ENCODE data around the gene FARSA. TPM values are rescaled to one million over a fixed set of nuclear protein-coding genes. Genes with fewer than 3 reads are reported as not detected.

The FARSA gene
- polyA plus RNA-seq, 1 donor (not counting 4 experiments of a cell fraction or from before 2014, with no cell fraction given): 30.9 TPM

- FAIRE-seq: no peak
Measured at GRCh38 chr19:12912571-12912970, 20.9 kb downstream of the FARSA start.

DNA sequence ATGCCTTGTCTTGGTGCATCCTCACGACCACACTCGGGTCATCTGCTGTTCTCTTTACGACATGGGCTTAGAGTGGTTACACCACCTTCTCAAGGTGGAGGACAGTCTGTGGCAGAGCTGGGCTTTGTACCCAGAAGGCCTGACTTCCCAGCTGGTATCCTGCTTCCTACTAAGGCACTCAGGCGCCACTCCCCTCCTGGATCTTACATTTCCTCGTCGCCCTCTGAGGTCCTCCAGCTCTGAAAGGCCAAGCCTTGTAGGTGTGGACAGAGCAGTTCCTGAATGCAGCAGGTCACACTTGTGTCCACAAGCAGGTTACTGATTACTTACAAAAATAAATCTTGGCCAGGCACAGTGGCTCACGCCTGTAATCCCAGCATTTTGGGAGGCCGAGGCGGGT lies 26.3 kb downstream of the FARSA start:
- no peaks in the 10 kb centered on the region for H4K20me1 ChIP-seq (ENCODE audit: control insufficient read depth, extremely low read depth, insufficient read depth, low read length)
- H2AFZ ChIP-seq (ENCODE audit: control insufficient read depth, low read length): no peak overlapping the region
- H3K27ac ChIP-seq (ENCODE audit: control insufficient read depth, insufficient read depth, low read length): no peak overlapping the region
- H3K9me1 ChIP-seq (ENCODE audit: control insufficient read depth, extremely low read depth, insufficient read depth, low read length): no peaks in the 10 kb centered on the region
- H3K4me3 ChIP-seq (ENCODE audit: control insufficient read depth in 2 of 3, extremely low read depth in 1 of 3, insufficient read depth in 2 of 3, low read depth in 1 of 3, low read length in 3 of 3): no peak overlapping the region
- H3K9ac ChIP-seq (ENCODE audit: control insufficient read depth, extremely low read depth, insufficient read depth, low read length): no peak overlapping the region
- H3K9me3 ChIP-seq (ENCODE audit: control insufficient read depth, low read depth, low read length): no peaks in the 10 kb centered on the region
- no peak for FAIRE-seq
- no peak overlapping the region for H3K4me2 ChIP-seq (ENCODE audit: control insufficient read depth, extremely low read depth, insufficient read depth, low read depth, low read length)
- H3K27me3 ChIP-seq (ENCODE audit: control insufficient read depth, extremely low read depth, insufficient read depth, low read length): no peaks in the 10 kb centered on the region
- TF ChIP-seq CTCF (optimal IDR thresholded peaks at IDR 0.05 in 1 of 3, IDR thresholded peaks at IDR 0.05 in 1 of 3, conservative IDR thresholded peaks at IDR 0.05 in 1 of 3; ENCODE audit: extremely low read depth in 1 of 3, insufficient read depth in 2 of 3, low read length in 3 of 3): no peak
- TF ChIP-seq EZH2 (IDR thresholded peaks at IDR 0.05; ENCODE audit: low read length): no peak
- DNase-seq (ENCODE audit: low read depth, low spot score): no peak
- H3K4me1 ChIP-seq (ENCODE audit: control insufficient read depth, extremely low read depth, insufficient read depth, low read length): no peaks in the 10 kb centered on the region
- H3K79me2 ChIP-seq (ENCODE audit: control insufficient read depth, insufficient read depth, low read length): no peaks in the 10 kb centered on the region
- dilution Hi-C loops (cut with MboI; ENCODE audit: extremely low pct_ligation_motif_present, low sequenced_read_pairs): no loop called here
- H3K36me3 ChIP-seq (ENCODE audit: control insufficient read depth in 2 of 2, extremely low read depth in 1 of 2, insufficient read depth in 2 of 2, low read length in 2 of 2): no peaks in the 10 kb centered on the region

More at GRCh38 chr19:12912571-12912970, 20.9 kb downstream of the FARSA start:
- Histone ChIP-seq H2AFZ (ENCODE audit: control insufficient read depth, low read length) (peak overlapping the region; percentile 83), H3K27me3 (ENCODE audit: control insufficient read depth, extremely low read depth, insufficient read depth, low read length) (no peaks in the 10 kb centered on the region), H3K9ac (ENCODE audit: control insufficient read depth, extremely low read depth, insufficient read depth, low read length) (no peak overlapping the region), H3K9me1 (ENCODE audit: control insufficient read depth, extremely low read depth, insufficient read depth, low read length) (no peaks in the 10 kb centered on the region), H3K4me1 (ENCODE audit: control insufficient read depth, extremely low read depth, insufficient read depth, low read length) (peaks cover 8% of the 10 kb centered on the region), H3K36me3 (ENCODE audit: control insufficient read depth in 2 of 2, extremely low read depth in 1 of 2, insufficient read depth in 2 of 2, low read length in 2 of 2) (no peaks in the 10 kb centered on the region), H3K4me3 (ENCODE audit: control insufficient read depth in 2 of 3, extremely low read depth in 1 of 3, insufficient read depth in 2 of 3, low read depth in 1 of 3, low read length in 3 of 3) (no peak overlapping the region), H3K9me3 (ENCODE audit: control insufficient read depth, low read depth, low read length) (no peaks in the 10 kb centered on the region), H3K4me2 (ENCODE audit: control insufficient read depth, extremely low read depth, insufficient read depth, low read depth, low read length) (peak overlapping the region; percentile 51), H3K79me2 (ENCODE audit: control insufficient read depth, insufficient read depth, low read length) (no peaks in the 10 kb centered on the region), H3K27ac (ENCODE audit: control insufficient read depth, insufficient read depth, low read length) (no peak overlapping the region), H4K20me1 (ENCODE audit: control insufficient read depth, extremely low read depth, insufficient read depth, low read length) (no peaks in the 10 kb centered on the region)
- no peak for DNase-seq (ENCODE audit: low read depth, low spot score)
- TF ChIP-seq EZH2 (IDR thresholded peaks at IDR 0.05; ENCODE audit: low read length) (no peak), CTCF (optimal IDR thresholded peaks at IDR 0.05 in 1 of 3, IDR thresholded peaks at IDR 0.05 in 1 of 3, conservative IDR thresholded peaks at IDR 0.05 in 1 of 3; ENCODE audit: extremely low read depth in 1 of 3, insufficient read depth in 2 of 3, low read length in 3 of 3) (no peak)
- dilution Hi-C loops (cut with MboI; ENCODE audit: extremely low pct_ligation_motif_present, low sequenced_read_pairs): no loop called here
